ENCODE results near the gene TXN2. TPM values are rescaled to one million over a fixed set of nuclear protein-coding genes. Genes with fewer than 3 reads are reported as not detected.

The TXN2 gene
- total and polyA plus RNA-seq, 2 donors (not counting 1 experiment from before 2014, with no cell fraction given): 39.6 to 54.6 TPM

- peak overlapping the region; percentile 6 for H3K9ac ChIP-seq (ENCODE audit: low read length)
- Mint-ChIP-seq H3K4me1 (peaks cover 23% of the 10 kb centered on the region), H3K27me3 (no peaks in the 10 kb centered on the region), H3K4me3 (peak overlapping the region; percentile 75), H3K27ac (peak overlapping the region; percentile 89), H3K9me3 (ENCODE audit: insufficient read depth) (no peaks in the 10 kb centered on the region)
- H3K9me3 ChIP-seq (ENCODE audit: control extremely low read depth in 1 of 3, control insufficient read depth in 2 of 3, insufficient read depth in 1 of 3, low read length in 2 of 3): no peaks in the 10 kb centered on the region
- 2% methylated on average over 16 of the region's 16 CpGs for WGBS (ENCODE audit: insufficient coverage)
- DNase-seq: peak; percentile 89
- CTCF ChIA-PET: interaction anchor here (1.0 to 2.3 kb wide), 9 partner anchors 10 to 135 kb away, joined by 3 to 8 read pairs (median 3); partner anchors contain the start of gene MYH9
- H3K4me3 ChIP-seq (ENCODE audit: control extremely low read depth in 1 of 5, extremely low read depth in 1 of 5, insufficient read depth in 1 of 5, low read depth in 2 of 5, low read length in 4 of 5): peak overlapping the region in 2 of 5 experiments; percentile 11 to 15
- no peaks in the 10 kb centered on the region for H3K36me3 ChIP-seq (replicated peaks in 1 of 2; ENCODE audit: control extremely low read depth in 1 of 2, control insufficient read depth in 1 of 2, extremely low read depth in 1 of 2, insufficient read depth in 2 of 2, low read length in 1 of 2)
- peak overlapping the region; percentile 54 to 70 for H3K27ac ChIP-seq (ENCODE audit: low read length in 2 of 2)
- POLR2A ChIA-PET: interaction anchor here (1.0 to 1.4 kb wide), 3 partner anchors 16 to 30 kb away, joined by 3 to 6 read pairs (median 5); no protein-coding TSS in a partner anchor
- H3K27me3 ChIP-seq (replicated peaks in 1 of 4; ENCODE audit: control extremely low read depth in 1 of 4, control insufficient read depth in 3 of 4, insufficient read depth in 4 of 4, low read length in 3 of 4): no peaks in the 10 kb centered on the region
- peak overlapping the region; percentile 65 for H3K4me2 ChIP-seq (replicated peaks; ENCODE audit: low read depth, low read length, poor library complexity, severe bottlenecking)
- ATAC-seq (ENCODE audit: low read depth): peak; percentile 75
- no peaks in the 10 kb centered on the region for H4K20me1 ChIP-seq (ENCODE audit: control insufficient read depth, insufficient read depth, low read length, poor library complexity, severe bottlenecking)
- TF ChIP-seq EZH2 (IDR thresholded peaks at IDR 0.05; ENCODE audit: borderline replicate concordance, insufficient read depth, low read depth, low read length, poor library complexity, severe bottlenecking): no peak
- TF ChIP-seq CTCF (IDR thresholded peaks at IDR 0.05): no peak
- H3K79me2 ChIP-seq (ENCODE audit: control insufficient read depth, insufficient read depth, low read length): peaks cover 6% of the 10 kb centered on the region
- H2AFZ ChIP-seq (ENCODE audit: insufficient read depth, low read depth, low read length, poor library complexity, severe bottlenecking): peak overlapping the region; percentile 10
- intact Hi-C loops (cut with micrococcal nuclease): no loop called here
- peaks cover 25 to 39% of the 10 kb centered on the region in 2 donors for H3K4me1 ChIP-seq (ENCODE audit: control insufficient read depth in 2 of 2, insufficient read depth in 2 of 2, low read length in 2 of 2)
These were observed 45.7 kb downstream of the TXN2 start for GRCh38 chr22:36435516-36436415.

Data from B cell (primary cell).